BE2C (cell line): Measurements from ENCODE around the gene OPN1MW3. TPM values are rescaled to one million over a fixed set of nuclear protein-coding genes. Genes with fewer than 3 reads are reported as not detected.
"Not testable (repeated sequence)": the region's sequence is repeated elsewhere in the genome, so short reads cannot be mapped to it uniquely, and the experiment has no call there.

Experiments
- DNase-seq: peaks from one replicate; pipeline ENCODE4 v3.0.0-alpha.2; 2020
- H3K27me3 ChIP-seq: fragments of 250-450 bp; sonication (Bioruptor Pico); 2 replicates; pipeline ENCODE4 v1.5.1; 2020; ENCODE audit warnings: mild to moderate bottlenecking
- H3K36me3 ChIP-seq: fragments of 250-450 bp; sonication (Bioruptor Pico); 2 replicates; pipeline ENCODE4 v1.5.1; 2020; ENCODE audit warnings: mild to moderate bottlenecking
- H3K4me1 ChIP-seq: fragments of 250-450 bp; sonication (Bioruptor Pico); 2 replicates; pipeline ENCODE4 v1.5.1; 2020
- H3K4me3 ChIP-seq: 2 replicates; pipeline ENCODE4 v1.5.1; 2011; ENCODE audit warnings: low read depth, low read length
- H3K9me3 ChIP-seq: fragments of 250-450 bp; sonication (Bioruptor Pico); 2 replicates; pipeline ENCODE4 v1.5.1; 2020
- polyA plus RNA-seq: library from polyadenylated mRNA; unstranded; fragments of >200 nt; gene quantifications from one replicate; pipeline ENCODE4 v1.2.1, GENCODE V29; 2012; ENCODE audit warnings: low read depth, missing spikeins; ENCODE audit not compliant: insufficient read length, insufficient read depth

Gene OPN1MW3
- polyA plus RNA-seq = not detected

- not testable (repeated sequence) for H3K4me1 ChIP-seq, H3K27me3 ChIP-seq, H3K9me3 ChIP-seq, H3K36me3 ChIP-seq, H3K4me3 ChIP-seq, DNase-seq
These were observed at the start of gene OPN1MW3 for GRCh38 chrX:154257282-154257681. Gene OPN1MW3, plus strand, starts transcription at chrX:154257582. Its CDS starts 38 bp downstream, at chrX:154257620.

- H3K9me3 ChIP-seq, H3K4me1 ChIP-seq, H3K4me3 ChIP-seq, H3K36me3 ChIP-seq, H3K27me3 ChIP-seq, DNase-seq: not testable (repeated sequence)
These were observed 47.5 kb upstream of the OPN1MW3 start for GRCh38 chrX:154209670-154210418.

GRCh38 chrX:154211057-154211456 lies 46.3 kb upstream of the OPN1MW3 start:
- H3K4me3 ChIP-seq, H3K27me3 ChIP-seq, H3K9me3 ChIP-seq, H3K4me1 ChIP-seq, H3K36me3 ChIP-seq, DNase-seq: not testable (repeated sequence)

GRCh38 chrX:154211499-154211898 lies 45.9 kb upstream of the OPN1MW3 start:
- H3K9me3 ChIP-seq, H3K27me3 ChIP-seq, H3K4me3 ChIP-seq, DNase-seq, H3K36me3 ChIP-seq, H3K4me1 ChIP-seq: not testable (repeated sequence)

GRCh38 chrX:154219456-154219855 lies 37.9 kb upstream of the OPN1MW3 start, which contains the start of gene OPN1MW2:
Gene OPN1MW2, plus strand, starts transcription at chrX:154219756. Its CDS starts 60 bp downstream, at chrX:154219816.
- DNase-seq, H3K4me1 ChIP-seq, H3K9me3 ChIP-seq, H3K36me3 ChIP-seq, H3K4me3 ChIP-seq, H3K27me3 ChIP-seq: not testable (repeated sequence)

GRCh38 chrX:154225292-154225691 lies 32.1 kb upstream of the OPN1MW3 start:
- H3K4me1 ChIP-seq, DNase-seq, H3K27me3 ChIP-seq, H3K36me3 ChIP-seq, H3K9me3 ChIP-seq, H3K4me3 ChIP-seq: not testable (repeated sequence)

GRCh38 chrX:154226706-154227105 lies 30.7 kb upstream of the OPN1MW3 start:
- not testable (repeated sequence) for H3K4me3 ChIP-seq, DNase-seq, H3K27me3 ChIP-seq, H3K9me3 ChIP-seq, H3K36me3 ChIP-seq, H3K4me1 ChIP-seq

GRCh38 chrX:154231443-154231842 lies 25.9 kb upstream of the OPN1MW3 start:
- not testable (repeated sequence) for H3K27me3 ChIP-seq, DNase-seq, H3K4me3 ChIP-seq, H3K4me1 ChIP-seq, H3K9me3 ChIP-seq, H3K36me3 ChIP-seq

GRCh38 chrX:154233620-154234019 lies 23.8 kb upstream of the OPN1MW3 start:
- not testable (repeated sequence) for H3K27me3 ChIP-seq, DNase-seq, H3K9me3 ChIP-seq, H3K4me1 ChIP-seq, H3K36me3 ChIP-seq, H3K4me3 ChIP-seq

GRCh38 chrX:154238939-154239559 lies 18.3 kb upstream of the OPN1MW3 start:
- H3K9me3 ChIP-seq, H3K27me3 ChIP-seq, DNase-seq, H3K4me1 ChIP-seq, H3K4me3 ChIP-seq, H3K36me3 ChIP-seq: not testable (repeated sequence)

GRCh38 chrX:154239982-154240503 lies 17.3 kb upstream of the OPN1MW3 start:
- H3K4me1 ChIP-seq, H3K9me3 ChIP-seq: not testable (repeated sequence)

GRCh38 chrX:154247377-154248045 lies 9.9 kb upstream of the OPN1MW3 start:
- not testable (repeated sequence) for H3K4me1 ChIP-seq, H3K4me3 ChIP-seq, H3K27me3 ChIP-seq, DNase-seq, H3K36me3 ChIP-seq, H3K9me3 ChIP-seq

More at GRCh38 chrX:154239982-154240503, 17.3 kb upstream of the OPN1MW3 start:
- H3K27me3 ChIP-seq, H3K36me3 ChIP-seq, DNase-seq, H3K4me3 ChIP-seq: not testable (repeated sequence)

GRCh38 chrX:154248076-154248475 lies 9.3 kb upstream of the OPN1MW3 start:
- not testable (repeated sequence) for H3K36me3 ChIP-seq, H3K4me1 ChIP-seq, H3K9me3 ChIP-seq, H3K4me3 ChIP-seq, DNase-seq, H3K27me3 ChIP-seq

GRCh38 chrX:154258711-154259110 lies 1.3 kb downstream of the OPN1MW3 start:
- H3K9me3 ChIP-seq, H3K4me3 ChIP-seq, H3K36me3 ChIP-seq, DNase-seq, H3K27me3 ChIP-seq, H3K4me1 ChIP-seq: not testable (repeated sequence)

- H3K36me3 ChIP-seq, H3K4me1 ChIP-seq, H3K27me3 ChIP-seq, H3K4me3 ChIP-seq, DNase-seq, H3K9me3 ChIP-seq: not testable (repeated sequence)
These were observed 5.7 kb downstream of the OPN1MW3 start for GRCh38 chrX:154263072-154263471.

- not testable (repeated sequence) for H3K9me3 ChIP-seq, H3K36me3 ChIP-seq, H3K4me3 ChIP-seq, DNase-seq, H3K4me1 ChIP-seq, H3K27me3 ChIP-seq
These were observed 11.9 kb downstream of the OPN1MW3 start for GRCh38 chrX:154269245-154269644.
